Liver (tissue), 9 donors: ENCODE results near the gene DNAL4. TPM values are rescaled to one million over a fixed set of nuclear protein-coding genes. Genes with fewer than 3 reads are reported as not detected.

ENCODE experiments used
- DNase-seq: peaks from one replicate; pipeline ENCODE4 v3.0.0-alpha.2; 2017; ENCODE audit warnings: low spot score
- H3K27ac ChIP-seq, 2 donors: one replicate each; pipeline ENCODE4 v1.7.0; 2013; ENCODE audit warnings: inconsistent platforms in 2 of 2, low read length in 2 of 2, control low read depth in 1 of 2, low read depth in 1 of 2, mild to moderate bottlenecking in 1 of 2
- H3K27me3 ChIP-seq, 4 donors: one replicate each; pipeline versions ENCODE4 v1.6.1 to v1.7.0; 2013; ENCODE audit warnings: low read length in 3 of 4, inconsistent platforms in 1 of 4, mild to moderate bottlenecking in 1 of 4, moderate library complexity in 1 of 4; ENCODE audit not compliant: control insufficient read depth in 4 of 4, insufficient read depth in 4 of 4
- H3K36me3 ChIP-seq, 4 donors: one replicate each; pipeline versions ENCODE4 v1.6.1 to v1.7.0; 2013; ENCODE audit warnings: low read length in 3 of 4, mild to moderate bottlenecking in 3 of 4, low read depth in 1 of 4, moderate library complexity in 1 of 4; ENCODE audit not compliant: control insufficient read depth in 4 of 4, insufficient read depth in 3 of 4
- H3K4me1 ChIP-seq, 4 donors: one replicate each; pipeline versions ENCODE4 v1.6.1 to v1.7.0; 2013; ENCODE audit warnings: low read length in 3 of 4, mild to moderate bottlenecking in 3 of 4, moderate library complexity in 1 of 4; ENCODE audit not compliant: control insufficient read depth in 4 of 4, insufficient read depth in 4 of 4
- H3K4me3 ChIP-seq, 3 donors: one replicate each; pipeline versions ENCODE4 v1.6.1 to v1.7.0; 2013; ENCODE audit warnings: low read length in 3 of 3, control low read depth in 1 of 3, low read depth in 1 of 3, mild to moderate bottlenecking in 1 of 3
- H3K9ac ChIP-seq, 2 donors: one replicate each; pipeline ENCODE4 v1.7.0; 2013; ENCODE audit warnings: low read length in 2 of 2, mild to moderate bottlenecking in 2 of 2, moderate library complexity in 2 of 2, control low read depth in 1 of 2, low read depth in 1 of 2
- H3K9me3 ChIP-seq, 4 donors: one replicate each; pipeline versions ENCODE4 v1.6.1 to v1.7.0; 2013; ENCODE audit warnings: low read length in 3 of 4; ENCODE audit not compliant: control insufficient read depth in 4 of 4
- EGR1 ChIP-seq, 2 donors: IDR thresholded peaks; 2 replicates each; pipeline ENCODE4 v1.6.1; 2016 to 2018; ENCODE audit warnings: antibody characterized with exemption in 2 of 2, low read depth in 2 of 2
- FOXA1 ChIP-seq: IDR thresholded peaks from 2 replicates; pipeline ENCODE4 v1.6.1; 2016; ENCODE audit warnings: antibody characterized with exemption
- FOXA2 ChIP-seq: IDR thresholded peaks from 2 replicates; pipeline ENCODE4 v1.6.1; 2016; ENCODE audit warnings: antibody characterized with exemption
- GABPA ChIP-seq, 2 donors: IDR thresholded peaks in 1 of 2; conservative IDR thresholded peaks in 1 of 2; 2 replicates each; pipeline ENCODE4 v1.6.1; 2016; ENCODE audit warnings: antibody characterized with exemption in 2 of 2, mild to moderate bottlenecking in 1 of 2, moderate library complexity in 1 of 2
- HNF4A ChIP-seq, 2 donors: conservative IDR thresholded peaks; 2 replicates each; pipeline ENCODE4 v1.6.1; 2016; ENCODE audit warnings: antibody characterized with exemption in 2 of 2, mild to moderate bottlenecking in 2 of 2
- HNF4G ChIP-seq: IDR thresholded peaks from 2 replicates; pipeline ENCODE4 v1.6.1; 2016; ENCODE audit warnings: antibody characterized with exemption
- JUND ChIP-seq, 2 donors: IDR thresholded peaks; 2 replicates each; pipeline ENCODE4 v1.6.1; 2016; ENCODE audit warnings: antibody characterized with exemption in 2 of 2
- RAD21 ChIP-seq, 2 donors: IDR thresholded peaks; 2 replicates each; pipeline ENCODE4 v1.6.1; 2016; ENCODE audit warnings: antibody characterized with exemption in 2 of 2, mild to moderate bottlenecking in 2 of 2
- RXRA ChIP-seq, 2 donors: IDR thresholded peaks; 2 replicates each; pipeline ENCODE4 v1.6.1; 2017 to 2018; ENCODE audit warnings: antibody characterized with exemption in 2 of 2, mild to moderate bottlenecking in 1 of 2
- SP1 ChIP-seq: IDR thresholded peaks from 2 replicates; pipeline ENCODE4 v1.6.1; 2018; ENCODE audit warnings: antibody characterized with exemption, mild to moderate bottlenecking
- TAF1 ChIP-seq: conservative IDR thresholded peaks from 2 replicates; pipeline ENCODE4 v1.6.1; 2016; ENCODE audit warnings: antibody characterized with exemption, mild to moderate bottlenecking
- YY1 ChIP-seq: IDR thresholded peaks from 2 replicates; pipeline ENCODE4 v1.6.1; 2016; ENCODE audit warnings: antibody characterized with exemption, mild to moderate bottlenecking
- whole genome bisulfite sequencing: extraction: QIAGEN DNeasy Blood & Tissue Kit; methylation state at CpG from one replicate; pipeline ENCODE4 v1.1.7; 2013; 5-methylcytosine and 5-hydroxymethylcytosine counted together
- polyA plus RNA-seq, 2 donors: library from polyadenylated mRNA; stranded (reverse) in 1 of 2; unstranded in 1 of 2; fragments of 200-250 nt in 1 of 2; fragments of >200 nt in 1 of 2; fragmentation: Nextera tagmentation in 1 of 2; extraction: Ambion mirVana in 1 of 2; gene quantifications; one replicate each; pipeline versions ENCODE4 v1.2.1 to v1.2.3, GENCODE V29; 2013 to 2015
- total RNA-seq, 2 donors: library from RNA; depleted of rRNA; stranded (reverse); fragments of >200 nt; gene quantifications; one replicate each; pipeline ENCODE4 v1.2.3, GENCODE V29; 2014
- TF ChIP-seq, protein P1 (sequence below): IDR thresholded peaks from 2 replicates; pipeline ENCODE4 v1.6.1; 2016; ENCODE audit warnings: antibody characterized with exemption, mild to moderate bottlenecking
- TF ChIP-seq, protein P2 (sequence below): IDR thresholded peaks from 2 replicates; pipeline ENCODE4 v1.6.1; 2016; ENCODE audit warnings: antibody characterized with exemption
- TF ChIP-seq, protein P3 (sequence below): IDR thresholded peaks from 2 replicates; pipeline ENCODE4 v1.6.1; 2016; ENCODE audit warnings: antibody characterized with exemption
- donor health status: healthy.
- donor health status: healthy.
- donor health status: healthy.
- donor health status: healthy.
- donor health status: healthy.

Gene DNAL4
- total and polyA plus RNA-seq, 4 donors: 4.0 to 5.6 (median 4.9) TPM

DNA sequence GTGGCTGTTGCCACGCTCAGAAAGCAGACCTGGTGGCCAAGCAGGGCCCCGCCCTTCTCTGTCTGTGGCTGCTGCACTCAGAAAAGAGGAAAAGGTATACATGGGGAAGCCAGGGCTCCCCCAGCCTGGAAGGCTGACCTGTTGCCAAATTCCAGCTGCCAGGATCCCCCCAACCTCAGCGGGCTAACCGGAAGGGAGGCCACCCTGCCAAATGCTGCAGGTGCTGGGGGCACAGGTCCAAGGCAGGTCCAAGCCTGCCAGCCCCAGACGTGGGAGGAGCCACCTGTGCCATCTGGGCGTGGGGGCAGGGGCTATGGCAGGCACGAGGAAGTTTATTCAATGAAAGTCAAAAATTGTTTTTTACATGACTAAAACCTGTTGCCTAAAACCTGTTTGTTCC, 47.3 kb upstream of the DNAL4 start:
- DNase-seq: no peak
- no peak overlapping the region for H3K27ac ChIP-seq
- no peaks in the 10 kb centered on the region for H3K9me3 ChIP-seq
- WGBS: 55% methylated on average over 7 of the region's 7 CpGs
- H3K4me3 ChIP-seq: no peak overlapping the region
- peaks cover 0 to 8% (median 1%) of the 10 kb centered on the region in 4 donors for H3K27me3 ChIP-seq
- TF ChIP-seq, protein P1, sequence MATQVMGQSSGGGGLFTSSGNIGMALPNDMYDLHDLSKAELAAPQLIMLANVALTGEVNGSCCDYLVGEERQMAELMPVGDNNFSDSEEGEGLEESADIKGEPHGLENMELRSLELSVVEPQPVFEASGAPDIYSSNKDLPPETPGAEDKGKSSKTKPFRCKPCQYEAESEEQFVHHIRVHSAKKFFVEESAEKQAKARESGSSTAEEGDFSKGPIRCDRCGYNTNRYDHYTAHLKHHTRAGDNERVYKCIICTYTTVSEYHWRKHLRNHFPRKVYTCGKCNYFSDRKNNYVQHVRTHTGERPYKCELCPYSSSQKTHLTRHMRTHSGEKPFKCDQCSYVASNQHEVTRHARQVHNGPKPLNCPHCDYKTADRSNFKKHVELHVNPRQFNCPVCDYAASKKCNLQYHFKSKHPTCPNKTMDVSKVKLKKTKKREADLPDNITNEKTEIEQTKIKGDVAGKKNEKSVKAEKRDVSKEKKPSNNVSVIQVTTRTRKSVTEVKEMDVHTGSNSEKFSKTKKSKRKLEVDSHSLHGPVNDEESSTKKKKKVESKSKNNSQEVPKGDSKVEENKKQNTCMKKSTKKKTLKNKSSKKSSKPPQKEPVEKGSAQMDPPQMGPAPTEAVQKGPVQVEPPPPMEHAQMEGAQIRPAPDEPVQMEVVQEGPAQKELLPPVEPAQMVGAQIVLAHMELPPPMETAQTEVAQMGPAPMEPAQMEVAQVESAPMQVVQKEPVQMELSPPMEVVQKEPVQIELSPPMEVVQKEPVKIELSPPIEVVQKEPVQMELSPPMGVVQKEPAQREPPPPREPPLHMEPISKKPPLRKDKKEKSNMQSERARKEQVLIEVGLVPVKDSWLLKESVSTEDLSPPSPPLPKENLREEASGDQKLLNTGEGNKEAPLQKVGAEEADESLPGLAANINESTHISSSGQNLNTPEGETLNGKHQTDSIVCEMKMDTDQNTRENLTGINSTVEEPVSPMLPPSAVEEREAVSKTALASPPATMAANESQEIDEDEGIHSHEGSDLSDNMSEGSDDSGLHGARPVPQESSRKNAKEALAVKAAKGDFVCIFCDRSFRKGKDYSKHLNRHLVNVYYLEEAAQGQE: no peak
- no peak for TF ChIP-seq EGR1 (IDR thresholded peaks at IDR 0.05; ENCODE audit: low read depth in 2 of 2)
- TF ChIP-seq TAF1: no peak
- no peak for TF ChIP-seq HNF4G
- no peak for TF ChIP-seq SP1
- no peak for TF ChIP-seq GABPA (IDR thresholded peaks at IDR 0.05 in 1 of 2, conservative IDR thresholded peaks at IDR 0.05 in 1 of 2)
- no peak for TF ChIP-seq RAD21 (IDR thresholded peaks at IDR 0.05)
- no peak for TF ChIP-seq RXRA (IDR thresholded peaks at IDR 0.05)
- no peak for TF ChIP-seq FOXA2
- H3K36me3 ChIP-seq: no peaks in the 10 kb centered on the region
- peaks cover 0 to 12% (median 7%) of the 10 kb centered on the region in 4 donors for H3K4me1 ChIP-seq
- no peak overlapping the region for H3K9ac ChIP-seq

DNA sequence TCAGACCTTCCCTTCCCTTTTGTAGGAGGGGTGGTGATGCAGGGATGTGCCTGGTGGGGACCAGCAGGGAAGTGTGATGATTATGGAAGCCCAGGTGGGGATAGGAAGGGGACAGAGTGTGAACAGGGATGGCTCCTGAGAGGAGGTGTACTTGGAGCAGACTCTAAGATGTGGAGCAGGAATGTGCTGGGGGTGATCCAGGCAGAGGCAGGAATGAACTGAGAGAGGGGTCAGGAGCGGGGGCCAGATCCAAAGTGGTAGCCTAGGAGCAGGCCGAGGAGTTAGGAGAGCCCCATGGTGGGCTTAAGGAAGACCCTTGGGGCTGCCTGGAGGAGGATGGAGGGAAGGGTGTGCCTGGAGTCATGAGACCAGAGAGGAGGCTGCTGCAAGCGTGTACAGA, 46.2 kb upstream of the DNAL4 start:
- no peak overlapping the region for H3K27ac ChIP-seq
- H3K36me3 ChIP-seq: no peaks in the 10 kb centered on the region
- H3K4me1 ChIP-seq: peaks cover 0 to 12% (median 7%) of the 10 kb centered on the region in 4 donors
- no peak overlapping the region for H3K4me3 ChIP-seq
- TF ChIP-seq RAD21 (IDR thresholded peaks at IDR 0.05): no peak
- no peak for TF ChIP-seq FOXA1
- TF ChIP-seq, protein P2, sequence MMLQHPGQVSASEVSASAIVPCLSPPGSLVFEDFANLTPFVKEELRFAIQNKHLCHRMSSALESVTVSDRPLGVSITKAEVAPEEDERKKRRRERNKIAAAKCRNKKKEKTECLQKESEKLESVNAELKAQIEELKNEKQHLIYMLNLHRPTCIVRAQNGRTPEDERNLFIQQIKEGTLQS: no peak
- TF ChIP-seq RXRA (IDR thresholded peaks at IDR 0.05): no peak
- TF ChIP-seq EGR1 (IDR thresholded peaks at IDR 0.05; ENCODE audit: low read depth in 2 of 2): no peak
- TF ChIP-seq HNF4A (conservative IDR thresholded peaks at IDR 0.05): no peak
- TF ChIP-seq SP1: no peak
- TF ChIP-seq FOXA2: no peak
- TF ChIP-seq, protein P3, sequence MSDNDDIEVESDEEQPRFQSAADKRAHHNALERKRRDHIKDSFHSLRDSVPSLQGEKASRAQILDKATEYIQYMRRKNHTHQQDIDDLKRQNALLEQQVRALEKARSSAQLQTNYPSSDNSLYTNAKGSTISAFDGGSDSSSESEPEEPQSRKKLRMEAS: no peak
- no peak for TF ChIP-seq TAF1
- TF ChIP-seq HNF4G: no peak
- H3K27me3 ChIP-seq: peaks cover 0 to 8% (median 1%) of the 10 kb centered on the region in 4 donors
- no peak for DNase-seq
- H3K9me3 ChIP-seq: no peaks in the 10 kb centered on the region
- no peak overlapping the region for H3K9ac ChIP-seq
- 83% methylated on average over 3 of the region's 3 CpGs for WGBS

DNA sequence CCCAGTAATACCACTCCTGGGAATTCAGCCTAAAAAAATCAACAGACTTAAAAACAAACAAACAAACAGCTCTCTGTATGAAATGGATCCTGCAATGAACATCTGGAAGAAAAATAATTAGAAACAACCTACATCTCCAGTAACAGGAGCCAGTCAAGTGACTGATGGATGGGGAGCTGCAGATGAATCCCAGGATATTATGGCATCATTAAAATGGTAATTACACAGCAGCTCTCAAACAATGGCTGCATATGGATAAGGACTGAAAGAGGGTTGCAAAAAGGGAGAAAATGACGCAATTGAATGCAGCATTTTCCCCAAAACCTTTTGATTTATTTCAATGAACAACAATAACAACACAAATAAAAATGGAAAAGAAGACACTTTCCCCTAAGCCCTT, 45.7 kb upstream of the DNAL4 start:
- Histone ChIP-seq H3K27ac (no peak overlapping the region), H3K9ac (no peak overlapping the region), H3K9me3 (no peaks in the 10 kb centered on the region), H3K36me3 (no peaks in the 10 kb centered on the region), H3K4me3 (no peak overlapping the region), H3K27me3 (peaks cover 0 to 8% (median 1%) of the 10 kb centered on the region in 4 donors), H3K4me1 (peaks cover 0 to 12% (median 7%) of the 10 kb centered on the region in 4 donors)
- TF ChIP-seq JUND (IDR thresholded peaks at IDR 0.05) (no peak), YY1 (no peak), GABPA (IDR thresholded peaks at IDR 0.05 in 1 of 2, conservative IDR thresholded peaks at IDR 0.05 in 1 of 2) (no peak), SP1 (no peak)
- TF ChIP-seq, protein P3: no peak
- WGBS: 80% methylated on average over 1 of the region's 1 CpG
- DNase-seq: no peak
